Sigmoid colon (tissue), 7 donors: ENCODE measurements around the gene HOXA11. TPM values are rescaled to one million over a fixed set of nuclear protein-coding genes. Genes with fewer than 3 reads are reported as not detected.

ENCODE experiments used
- DNase-seq: peaks from one replicate; pipeline ENCODE4 v3.0.0-alpha.2; 2019
- H3K27ac ChIP-seq, 4 donors: fragments of 200-600 bp; sonication (generic); one replicate each; pipeline ENCODE4 v1.5.1; 2016 to 2019; ENCODE audit warnings: mild to moderate bottlenecking in 1 of 4
- H3K27me3 ChIP-seq, 3 donors: fragments of 200-600 bp; sonication (generic); one replicate each; pipeline ENCODE4 v1.5.1; 2019; ENCODE audit warnings: mild to moderate bottlenecking in 1 of 3
- H3K36me3 ChIP-seq, 4 donors: fragments of 200-600 bp; sonication (generic); one replicate each; pipeline ENCODE4 v1.5.1; 2016 to 2019
- H3K4me1 ChIP-seq, 4 donors: fragments of 200-600 bp; sonication (generic); one replicate each; pipeline ENCODE4 v1.5.1; 2017 to 2019
- H3K4me3 ChIP-seq, 4 donors: fragments of 200-600 bp; sonication (generic); one replicate each; pipeline ENCODE4 v1.5.1; 2017 to 2019; ENCODE audit warnings: mild to moderate bottlenecking in 2 of 4, moderate library complexity in 1 of 4
- H3K9me3 ChIP-seq, 4 donors: fragments of 200-600 bp in 3 of 4; sonication (generic) in 3 of 4; one replicate each; pipeline versions ENCODE4 v1.5.1 to v1.6.1; 2013 to 2019
- EP300 ChIP-seq, 4 donors: sonication (generic); formaldehyde crosslinking; IDR thresholded peaks; one replicate each; pipeline ENCODE4 v1.6.1; 2017; ENCODE audit warnings: antibody characterized with exemption in 4 of 4
- POLR2A ChIP-seq, 2 donors: fragments of 450-650 bp; IDR thresholded peaks; one replicate each; pipeline ENCODE4 v1.6.1; 2016; ENCODE audit warnings: antibody characterized with exemption in 2 of 2, mild to moderate bottlenecking in 2 of 2, moderate library complexity in 2 of 2
- POLR2AphosphoS5 ChIP-seq, 4 donors: sonication (generic); formaldehyde crosslinking; IDR thresholded peaks; one replicate each; pipeline ENCODE4 v1.6.1; 2017; ENCODE audit warnings: antibody characterized with exemption in 4 of 4
- WGBS, 2 donors: extraction: QIAGEN DNeasy Blood & Tissue Kit; methylation state at CpG; one replicate each; pipeline ENCODE4 v1.1.7; 2013; 5-methylcytosine and 5-hydroxymethylcytosine counted together
- intact Hi-C: fragments of 100-400 bp; cut with DNase I; formaldehyde crosslinking; loops from one replicate; pipeline ENCODE4 v1.15.1; 2023
- polyA plus RNA-seq, 3 donors: library from polyadenylated mRNA; stranded (reverse); fragments of 200-250 nt; gene quantifications; one replicate each; pipeline ENCODE4 v1.2.3, GENCODE V29; 2013
- total RNA-seq, 4 donors: library from RNA; depleted of rRNA; stranded (reverse); fragments of >200 nt; gene quantifications; one replicate each; pipeline ENCODE4 v1.1.0, GENCODE V29; 2016
- TF ChIP-seq, protein P1 (sequence below), 4 experiments: fragments of 450-650 bp in 3 of 4; fragments of 200-600 bp in 1 of 4; IDR thresholded peaks; one replicate each; pipeline ENCODE4 v1.5.1; 2016 to 2019; ENCODE audit warnings: antibody characterized with exemption in 4 of 4, mild to moderate bottlenecking in 3 of 4, moderate library complexity in 2 of 4
- donor health status: healthy with polysubstance abuse.
- donor health status: Bipolar disorder and iron deficiency.
- donor health status: healthy.

The HOXA11 gene
- total and polyA plus RNA-seq, 7 donors = 3.0 to 25.0 (median 18.7) TPM

- TF ChIP-seq EP300 (IDR thresholded peaks at IDR 0.05) = no peak
- TF ChIP-seq, protein P1, sequence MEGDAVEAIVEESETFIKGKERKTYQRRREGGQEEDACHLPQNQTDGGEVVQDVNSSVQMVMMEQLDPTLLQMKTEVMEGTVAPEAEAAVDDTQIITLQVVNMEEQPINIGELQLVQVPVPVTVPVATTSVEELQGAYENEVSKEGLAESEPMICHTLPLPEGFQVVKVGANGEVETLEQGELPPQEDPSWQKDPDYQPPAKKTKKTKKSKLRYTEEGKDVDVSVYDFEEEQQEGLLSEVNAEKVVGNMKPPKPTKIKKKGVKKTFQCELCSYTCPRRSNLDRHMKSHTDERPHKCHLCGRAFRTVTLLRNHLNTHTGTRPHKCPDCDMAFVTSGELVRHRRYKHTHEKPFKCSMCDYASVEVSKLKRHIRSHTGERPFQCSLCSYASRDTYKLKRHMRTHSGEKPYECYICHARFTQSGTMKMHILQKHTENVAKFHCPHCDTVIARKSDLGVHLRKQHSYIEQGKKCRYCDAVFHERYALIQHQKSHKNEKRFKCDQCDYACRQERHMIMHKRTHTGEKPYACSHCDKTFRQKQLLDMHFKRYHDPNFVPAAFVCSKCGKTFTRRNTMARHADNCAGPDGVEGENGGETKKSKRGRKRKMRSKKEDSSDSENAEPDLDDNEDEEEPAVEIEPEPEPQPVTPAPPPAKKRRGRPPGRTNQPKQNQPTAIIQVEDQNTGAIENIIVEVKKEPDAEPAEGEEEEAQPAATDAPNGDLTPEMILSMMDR (IDR thresholded peaks at IDR 0.05) = no peak
- WGBS, 2 donors = 1 to 8% methylated on average over 46 of the region's 46 CpGs
- peak overlapping the region; percentile 71 to 76 (median 72) for H3K4me3 ChIP-seq
- peaks cover 3 to 80% (median 47%) of the 10 kb centered on the region in 4 donors for H3K4me1 ChIP-seq
- peak overlapping the region in 3 of 4 donors; percentile 97 to 98 (median 98) for H3K27ac ChIP-seq
- intact Hi-C loops = no loop called here
- no peaks in the 10 kb centered on the region for H3K9me3 ChIP-seq
- H3K36me3 ChIP-seq = no peaks in the 10 kb centered on the region
- H3K27me3 ChIP-seq = peaks cover 0 to 20% (median 0%) of the 10 kb centered on the region in 3 donors
- peak; percentile 67 for DNase-seq
Measured at GRCh38 chr7:27187475-27188385, 2.7 kb upstream of the HOXA11 start.

DNA sequence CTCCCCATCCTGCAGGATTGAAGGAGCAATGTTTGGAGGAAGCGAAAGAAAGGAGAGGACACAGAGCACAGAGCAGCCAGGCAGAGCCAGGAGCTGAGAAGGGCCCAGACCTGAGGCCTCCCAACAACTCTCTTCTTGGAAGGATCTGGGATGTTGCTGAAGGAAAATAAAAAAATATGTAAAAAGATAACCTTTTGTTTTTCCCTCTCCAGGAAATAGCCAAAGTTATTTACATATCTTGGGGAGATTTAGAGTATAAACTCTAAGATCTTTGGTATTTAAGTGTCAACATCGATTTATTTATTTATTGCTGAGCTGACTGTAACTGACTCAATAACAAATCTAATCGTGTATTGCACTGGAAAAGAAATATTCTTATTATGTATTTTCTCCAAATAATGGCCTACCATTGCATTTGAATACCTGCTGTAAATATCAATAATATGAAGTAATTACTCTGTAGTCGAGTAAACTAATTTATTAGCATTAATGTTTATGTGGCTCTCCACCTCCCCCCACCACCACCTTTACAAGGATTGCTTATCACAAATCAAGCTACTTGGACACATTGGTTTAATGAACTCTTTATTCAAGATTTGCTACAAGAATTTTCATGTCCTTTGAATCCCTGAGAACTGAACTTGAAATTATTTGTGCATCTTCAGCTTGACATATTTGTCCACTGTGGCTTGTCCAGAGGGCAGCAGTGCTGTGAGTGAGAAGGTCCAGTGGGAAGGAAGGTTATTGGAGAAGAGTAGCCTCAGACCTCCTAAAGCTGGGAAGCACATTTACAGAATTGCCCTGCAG lies 1.8 kb upstream of the HOXA11 start:
- Histone ChIP-seq H3K4me1 (peaks cover 3 to 82% (median 55%) of the 10 kb centered on the region in 4 donors), H3K36me3 (no peaks in the 10 kb centered on the region), H3K27ac (peak overlapping the region in 3 of 4 donors; percentile 97 to 98 (median 98)), H3K4me3 (peak overlapping the region; percentile 71 to 76 (median 72)), H3K27me3 (peaks cover 0 to 17% (median 0%) of the 10 kb centered on the region in 3 donors), H3K9me3 (no peaks in the 10 kb centered on the region)
- TF ChIP-seq POLR2AphosphoS5 (IDR thresholded peaks at IDR 0.05) = peak in 1 of 4 donors; percentile 21
- TF ChIP-seq, protein P1 (IDR thresholded peaks at IDR 0.05) = no peak
- intact Hi-C loops = no loop called here
- peak; percentile 62 for DNase-seq
- WGBS, 2 donors = 8 to 17% methylated on average over 4 of the region's 4 CpGs

GRCh38 chr7:27185854-27186667 lies 1.0 kb upstream of the HOXA11 start:
- Histone ChIP-seq H3K36me3 (no peaks in the 10 kb centered on the region), H3K27ac (peak overlapping the region in 3 of 4 donors; percentile 97 to 98 (median 98)), H3K4me1 (peaks cover 3 to 82% (median 57%) of the 10 kb centered on the region in 4 donors), H3K27me3 (peaks cover 0 to 17% (median 0%) of the 10 kb centered on the region in 3 donors), H3K9me3 (no peaks in the 10 kb centered on the region), H3K4me3 (peak overlapping the region; percentile 71 to 76 (median 72))
- intact Hi-C loops = no loop called here
- WGBS, 2 donors = 3 to 8% methylated on average over 24 of the region's 24 CpGs
- DNase-seq = peak; percentile 74
- TF ChIP-seq POLR2AphosphoS5 (IDR thresholded peaks at IDR 0.05) = no peak
- TF ChIP-seq POLR2A (IDR thresholded peaks at IDR 0.05) = no peak
- TF ChIP-seq EP300 (IDR thresholded peaks at IDR 0.05) = no peak
- TF ChIP-seq, protein P1 (IDR thresholded peaks at IDR 0.05) = no peak

- H3K4me3 ChIP-seq = peak overlapping the region; percentile 71 to 76 (median 72)
- peak overlapping the region in 3 of 4 donors; percentile 97 to 98 (median 98) for H3K27ac ChIP-seq
- intact Hi-C loops = no loop called here
- TF ChIP-seq, protein P1 (IDR thresholded peaks at IDR 0.05) = no peak
- TF ChIP-seq POLR2A (IDR thresholded peaks at IDR 0.05) = peak in 1 of 2 donors; percentile 52
- peak; percentile 62 to 85 (median 75) for TF ChIP-seq POLR2AphosphoS5 (IDR thresholded peaks at IDR 0.05)
- H3K4me1 ChIP-seq = peaks cover 3 to 78% (median 52%) of the 10 kb centered on the region in 4 donors
- peaks cover 0 to 17% (median 0%) of the 10 kb centered on the region in 3 donors for H3K27me3 ChIP-seq
- no peaks in the 10 kb centered on the region for H3K9me3 ChIP-seq
- peak; percentile 85 for DNase-seq
- WGBS, 2 donors = 1% methylated on average over 72 of the region's 72 CpGs
- no peaks in the 10 kb centered on the region for H3K36me3 ChIP-seq
Measured at GRCh38 chr7:27184337-27185012, 557 bp downstream of the HOXA11 start.
